ENCODE measurements around the gene KIF3A.

KIF3A gene

GRCh38 chr5:132668706-132669454 is 68.5 kb downstream of the KIF3A start:
- no peak overlapping the region for H3K4me3 ChIP-seq
- no peak for DNase-seq
- H3K36me3 ChIP-seq, result no peaks in the 10 kb centered on the region
- H3K27ac ChIP-seq, result no peak overlapping the region
- no peaks in the 10 kb centered on the region for H3K9me3 ChIP-seq
- H3K4me1 ChIP-seq, result peaks cover 0 to 5% (median 2%) of the 10 kb centered on the region in 4 donors
- intact Hi-C loops (cut with DNase I; ENCODE audit: low total_unique reads), result no loop called here
- TF ChIP-seq CTCF (IDR thresholded peaks at IDR 0.05), result no peak
- no peaks in the 10 kb centered on the region for H3K27me3 ChIP-seq

GRCh38 chr5:132667761-132668705 is 69.3 kb downstream of the KIF3A start:
- H3K36me3 ChIP-seq, result no peaks in the 10 kb centered on the region

GRCh38 chr5:132667309-132667708 is 70.0 kb downstream of the KIF3A start:
- no peak for TF ChIP-seq CTCF (IDR thresholded peaks at IDR 0.05)
- intact Hi-C loops (cut with DNase I; ENCODE audit: low total_unique reads), result no loop called here
- DNase-seq, result no peak
- peaks cover 0 to 3% (median 1%) of the 10 kb centered on the region in 4 donors for H3K4me1 ChIP-seq
- H3K9me3 ChIP-seq, result no peaks in the 10 kb centered on the region
- H3K36me3 ChIP-seq, result no peaks in the 10 kb centered on the region
- H3K27ac ChIP-seq, result no peak overlapping the region
- H3K4me3 ChIP-seq, result no peak overlapping the region
- H3K27me3 ChIP-seq, result no peaks in the 10 kb centered on the region

More at GRCh38 chr5:132667761-132668705, 69.3 kb downstream of the KIF3A start:
- Histone ChIP-seq H3K27ac (no peak overlapping the region), H3K27me3 (no peaks in the 10 kb centered on the region), H3K4me3 (no peak overlapping the region), H3K9me3 (no peaks in the 10 kb centered on the region), H3K4me1 (peaks cover 0 to 3% (median 0%) of the 10 kb centered on the region in 4 donors)
- no peak for TF ChIP-seq CTCF (IDR thresholded peaks at IDR 0.05)
- intact Hi-C loops (cut with DNase I; ENCODE audit: low total_unique reads), result no loop called here
- no peak for DNase-seq

GRCh38 chr5:132666310-132667123 is 70.8 kb downstream of the KIF3A start:
- Histone ChIP-seq H3K4me1 (peaks cover 0 to 3% (median 1%) of the 10 kb centered on the region in 4 donors), H3K4me3 (no peak overlapping the region), H3K27ac (no peak overlapping the region), H3K27me3 (no peaks in the 10 kb centered on the region), H3K36me3 (no peaks in the 10 kb centered on the region), H3K9me3 (no peaks in the 10 kb centered on the region)
- intact Hi-C loops (cut with DNase I; ENCODE audit: low total_unique reads), result no loop called here
- TF ChIP-seq CTCF (IDR thresholded peaks at IDR 0.05), result no peak
- DNase-seq, result no peak

- H3K27me3 ChIP-seq, result no peaks in the 10 kb centered on the region
- no peak overlapping the region for H3K27ac ChIP-seq
- peaks cover 0 to 3% (median 1%) of the 10 kb centered on the region in 4 donors for H3K4me1 ChIP-seq
- no peak for DNase-seq
- H3K36me3 ChIP-seq, result no peaks in the 10 kb centered on the region
- no peaks in the 10 kb centered on the region for H3K9me3 ChIP-seq
- intact Hi-C loops (cut with DNase I; ENCODE audit: low total_unique reads), result no loop called here
- H3K4me3 ChIP-seq, result no peak overlapping the region
- no peak for TF ChIP-seq CTCF (IDR thresholded peaks at IDR 0.05)
Observed at GRCh38 chr5:132665574-132666080, 71.7 kb downstream of the KIF3A start.
